OCI-LY1 (cell line): Measurements from ENCODE around the gene MDFIC.

ENCODE experiments used
- CTCF ChIP-seq: fragments of 200-600 bp; sonication (generic), shearing (Covaris generic); IDR thresholded peaks from 2 replicates; pipeline ENCODE4 v1.5.1; 2017; ENCODE audit warnings: mild to moderate bottlenecking, antibody characterized with exemption, low read length, moderate library complexity, mixed read lengths
- EZH2 ChIP-seq: fragments of 200-600 bp; sonication (generic), shearing (Covaris generic); IDR thresholded peaks from 2 replicates; pipeline ENCODE4 v1.8.0; 2017; ENCODE audit warnings: borderline replicate concordance, mixed run types, mild to moderate bottlenecking, antibody characterized with exemption, low read length, moderate library complexity, mixed read lengths

GRCh38 chr7:114922026-114922651 is at the start of gene MDFIC:
- TF ChIP-seq CTCF, result no peak
- no peak for TF ChIP-seq EZH2
